M059J (cell line): ENCODE measurements around the gene SH3RF3. TPM values are rescaled to one million over a fixed set of nuclear protein-coding genes. Genes with fewer than 3 reads are reported as not detected.

ENCODE experiments used
- DNase-seq: peaks from one replicate; pipeline ENCODE4 v3.0.0-alpha.2; 2012; ENCODE audit warnings: low read depth
- total RNA-seq: library from RNA; depleted of rRNA; stranded (reverse); fragments of >200 nt; shearing (Covaris generic); gene quantifications from 2 replicates; pipeline ENCODE4 v1.2.3, GENCODE V29; 2014

SH3RF3 gene
- total RNA-seq, 1 experiment from 2014 or later: 2.5 TPM

GRCh38 chr2:109472974-109473373, 344.0 kb downstream of the SH3RF3 start:
- no peak for DNase-seq

- DNase-seq: no peak
Measured at GRCh38 chr2:109473616-109474318, 344.8 kb downstream of the SH3RF3 start.

- DNase-seq: no peak
Measured at GRCh38 chr2:109474319-109474825, 345.4 kb downstream of the SH3RF3 start.

DNA sequence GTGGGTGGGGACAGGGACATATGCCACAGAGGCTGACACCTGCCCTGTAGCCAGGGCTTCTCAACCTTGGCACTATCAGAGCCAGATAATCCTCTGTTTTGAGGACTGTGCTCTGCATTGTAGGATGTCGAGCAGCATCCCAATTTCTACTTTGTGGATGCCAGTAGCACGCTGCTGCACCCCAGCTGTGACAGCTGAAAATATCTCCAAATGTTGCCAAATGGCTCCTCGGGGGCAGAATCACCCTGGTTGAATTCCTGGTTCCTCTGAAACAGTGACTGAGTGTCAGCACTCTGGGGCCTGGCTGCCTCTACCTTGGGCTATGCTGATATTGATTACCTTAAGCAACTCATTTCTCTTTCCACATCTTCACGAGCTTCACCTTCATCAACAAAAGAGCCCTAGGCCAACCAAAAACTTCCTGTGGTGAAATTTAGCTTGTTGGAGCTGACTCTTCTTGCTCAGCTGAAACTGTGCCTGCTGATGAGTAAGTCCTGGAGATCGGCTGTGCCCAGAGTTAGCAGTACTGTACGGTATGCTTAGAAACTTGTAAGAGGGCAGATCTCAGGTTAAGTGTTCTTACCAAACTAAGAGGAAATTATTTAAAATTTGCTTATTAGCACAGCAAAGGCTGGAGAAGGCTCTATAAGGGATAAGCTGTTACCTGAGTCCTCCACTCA, 346.7 kb downstream of the SH3RF3 start:
- DNase-seq: peak; percentile 74

DNA sequence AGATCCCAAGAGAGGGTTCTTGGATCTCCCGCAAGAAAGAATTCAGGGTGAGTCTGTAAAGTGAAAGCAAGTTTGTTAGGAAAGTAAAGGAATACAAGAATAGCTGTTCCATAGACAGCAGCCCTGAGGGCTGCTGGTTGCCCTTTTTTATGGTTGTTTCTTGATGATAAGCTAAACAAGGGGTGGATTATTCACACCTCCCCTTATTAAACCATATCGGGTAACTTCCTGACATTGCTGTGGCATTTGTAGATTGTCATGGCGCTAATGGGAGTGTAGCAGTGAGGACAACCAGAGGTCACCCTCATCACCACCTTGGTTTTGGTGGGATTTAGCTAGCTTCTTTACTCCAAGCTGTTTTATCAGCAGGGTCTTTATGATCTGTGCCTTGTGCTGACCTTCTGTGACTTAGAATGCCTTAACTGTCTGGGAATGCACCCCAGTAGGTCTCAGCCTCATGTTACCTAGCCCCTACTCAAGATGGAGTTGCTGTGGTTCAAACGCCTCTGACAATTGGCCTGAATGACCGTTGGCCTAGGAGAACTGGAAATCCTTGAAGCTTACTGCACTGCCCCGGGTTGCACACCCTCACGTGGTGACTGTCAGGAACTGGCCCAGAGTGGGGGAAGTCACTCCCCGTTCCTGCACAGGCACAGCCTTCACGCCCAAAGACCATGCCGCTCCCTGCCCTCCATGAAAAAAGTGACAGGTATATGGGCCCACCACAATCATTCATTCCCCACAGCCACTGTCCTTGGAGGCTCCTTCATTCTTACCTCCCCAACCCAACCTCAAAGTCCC, 347.8 kb downstream of the SH3RF3 start:
- peak; percentile 41 for DNase-seq

DNA sequence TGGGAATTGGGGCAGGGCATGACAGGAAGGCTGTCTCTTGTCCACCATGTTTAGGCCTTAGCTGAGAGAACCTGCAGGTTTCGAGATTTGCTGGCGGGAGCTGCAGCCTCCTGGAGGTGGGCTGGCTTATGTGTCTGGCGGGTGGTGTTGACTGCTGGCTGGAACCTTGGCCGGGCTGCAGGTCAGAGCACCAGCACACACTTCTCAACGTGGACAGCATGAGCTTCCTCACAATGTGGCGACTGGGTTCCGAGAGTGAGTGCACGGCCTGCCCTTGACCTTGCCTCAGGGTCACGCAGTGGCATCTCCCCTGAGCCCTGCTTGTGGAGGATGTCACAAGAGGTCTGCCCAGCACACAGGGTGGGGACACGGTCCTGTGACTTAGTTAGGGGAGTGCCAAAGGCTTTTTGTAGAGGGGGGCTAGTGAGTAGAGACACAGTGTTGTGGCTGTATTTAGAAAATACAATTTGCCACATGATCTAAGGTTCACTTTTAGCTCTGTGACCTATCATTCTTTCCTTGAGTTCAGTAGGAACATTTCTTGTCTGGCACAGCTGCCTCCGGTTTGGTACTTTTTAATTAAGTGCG, 350.0 kb downstream of the SH3RF3 start:
- no peak for DNase-seq

DNA sequence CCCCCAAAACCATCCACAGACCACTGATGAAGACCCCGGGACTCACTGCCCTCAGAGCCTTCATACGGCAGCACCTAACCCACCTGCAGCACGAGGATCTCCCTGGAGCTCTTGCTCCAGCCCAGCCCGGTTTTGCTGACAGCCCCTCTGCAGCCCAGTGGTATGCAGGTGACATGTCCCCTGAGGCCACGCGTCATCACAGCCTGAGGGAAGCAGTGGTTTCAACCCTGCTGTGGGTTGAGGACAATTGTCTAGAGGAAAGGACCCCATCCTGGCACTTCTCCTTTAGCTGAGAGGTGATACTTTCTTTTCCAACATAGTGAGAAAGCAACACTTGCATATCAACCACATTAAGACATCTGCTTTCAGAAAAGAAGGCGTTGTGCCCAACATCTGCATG, 350.8 kb downstream of the SH3RF3 start:
- DNase-seq: no peak

GRCh38 chr2:109480486-109481195, 351.6 kb downstream of the SH3RF3 start:
- no peak for DNase-seq

- DNase-seq: no peak
Measured at GRCh38 chr2:109481196-109481555, 352.2 kb downstream of the SH3RF3 start.

DNA sequence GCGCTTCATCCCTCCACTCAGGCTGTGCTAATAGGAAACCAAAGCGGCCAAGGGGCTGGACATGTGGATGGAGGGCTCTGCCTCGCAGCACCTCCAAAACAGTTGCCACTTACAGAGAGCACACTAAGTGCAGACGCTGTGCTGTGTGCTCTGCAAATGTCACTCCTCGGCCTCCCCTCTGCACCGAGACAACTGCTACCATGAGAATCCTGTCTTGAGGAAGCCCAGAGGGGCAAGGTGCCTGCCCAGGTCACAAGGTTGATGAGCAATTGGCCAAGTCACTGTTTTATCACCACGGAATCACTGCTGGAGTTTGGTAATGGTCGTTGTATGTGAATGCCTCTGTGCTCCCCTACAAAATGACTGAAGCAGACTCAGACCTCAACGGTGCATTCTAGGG, 352.6 kb downstream of the SH3RF3 start:
- no peak for DNase-seq

GRCh38 chr2:109482361-109482861, 353.4 kb downstream of the SH3RF3 start:
- DNase-seq: no peak

DNA sequence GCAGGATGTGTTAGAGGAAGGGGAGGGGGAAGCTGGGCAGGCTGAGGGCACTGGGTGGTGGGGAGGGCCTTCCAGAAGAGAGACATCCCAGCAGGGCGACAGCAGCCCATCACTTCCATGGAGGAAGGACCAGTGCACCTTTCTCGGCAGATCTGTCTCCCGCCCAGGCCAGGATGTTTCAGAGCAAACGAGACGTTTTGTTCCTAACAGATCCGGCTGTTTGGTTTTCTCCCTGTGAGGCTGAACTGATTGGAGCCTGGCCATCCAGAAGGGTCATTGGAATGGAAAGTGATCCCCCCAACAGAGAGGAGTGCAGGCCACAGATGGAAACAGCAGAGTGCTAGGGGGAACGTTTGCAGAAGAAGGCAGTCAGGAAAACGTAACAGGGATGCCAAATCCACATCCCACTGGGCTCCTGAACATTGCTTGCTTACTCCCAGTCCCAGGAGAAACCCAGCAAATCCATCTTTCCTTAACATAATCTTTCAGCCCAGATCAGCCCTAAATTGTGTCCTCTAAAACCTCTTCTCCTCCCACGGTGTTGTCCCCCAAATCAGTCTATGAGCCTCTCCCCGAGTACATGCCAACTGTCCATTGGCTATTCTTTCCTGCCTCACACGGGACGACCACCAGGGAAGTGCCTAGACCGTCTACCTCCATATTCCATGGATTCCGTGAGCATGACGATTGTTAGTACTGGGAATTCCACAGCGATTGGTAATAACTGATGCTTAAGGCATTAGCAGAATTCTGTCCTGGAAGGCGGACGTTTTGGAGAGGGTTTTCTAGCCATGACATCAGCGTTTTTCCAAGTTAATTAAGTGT, 357.9 kb downstream of the SH3RF3 start:
- DNase-seq: peak; percentile 75

DNA sequence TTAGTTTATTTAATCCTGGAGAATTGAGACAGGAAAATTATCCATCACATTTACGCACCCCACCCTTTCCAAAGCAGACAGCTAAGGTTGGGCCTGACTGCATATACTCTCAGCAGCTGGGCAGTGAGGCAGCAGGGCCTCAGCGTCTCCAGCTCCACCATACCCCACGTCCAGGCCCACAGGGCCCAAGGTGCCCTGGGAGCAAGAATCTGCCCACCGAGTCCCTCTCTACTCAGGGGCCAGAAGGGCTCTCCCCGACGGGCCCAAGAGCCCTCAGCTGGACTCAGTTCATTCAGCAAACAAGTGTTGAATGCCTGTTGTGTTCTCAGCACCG, 358.5 kb downstream of the SH3RF3 start:
- DNase-seq: no peak

DNA sequence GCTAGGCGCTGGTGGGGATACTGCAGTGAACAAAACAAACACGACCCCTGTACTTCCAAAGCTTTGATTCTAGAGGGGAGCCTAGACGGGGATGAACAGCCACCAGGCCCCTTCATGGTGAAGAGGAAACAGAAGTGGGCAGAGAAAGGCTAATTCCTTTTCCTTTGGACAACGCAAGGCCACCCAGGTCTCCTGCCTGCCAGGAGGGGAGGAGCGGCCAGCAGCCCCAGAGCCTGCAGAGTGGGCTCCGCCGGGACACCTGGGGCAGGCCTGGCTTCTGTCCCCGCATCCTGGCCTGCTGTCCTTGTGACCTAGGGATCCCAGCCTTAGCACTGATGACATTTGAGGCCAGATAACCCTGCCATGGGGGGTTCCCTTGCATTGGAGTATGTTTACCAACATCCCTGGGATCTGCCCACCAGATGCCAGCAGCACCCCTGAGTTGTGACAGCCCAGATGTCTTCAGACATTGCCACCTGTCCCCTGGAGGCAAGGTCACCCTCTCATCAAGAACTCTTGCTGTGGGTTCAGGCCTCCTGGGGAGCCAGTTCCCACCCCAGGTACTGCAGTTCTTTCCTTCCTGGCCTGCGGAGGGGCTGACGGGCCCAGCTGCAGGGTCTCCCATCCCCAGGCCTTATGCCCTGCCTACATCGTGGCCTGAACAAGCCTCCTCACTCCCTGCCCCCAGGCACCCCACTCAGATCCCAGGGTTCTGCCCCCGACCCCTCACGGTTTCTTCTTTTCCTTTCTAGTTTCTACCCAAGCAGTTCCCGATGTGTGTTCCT, 359.1 kb downstream of the SH3RF3 start:
- no peak for DNase-seq

GRCh38 chr2:109489296-109489695, 360.3 kb downstream of the SH3RF3 start:
- no peak for DNase-seq

DNA sequence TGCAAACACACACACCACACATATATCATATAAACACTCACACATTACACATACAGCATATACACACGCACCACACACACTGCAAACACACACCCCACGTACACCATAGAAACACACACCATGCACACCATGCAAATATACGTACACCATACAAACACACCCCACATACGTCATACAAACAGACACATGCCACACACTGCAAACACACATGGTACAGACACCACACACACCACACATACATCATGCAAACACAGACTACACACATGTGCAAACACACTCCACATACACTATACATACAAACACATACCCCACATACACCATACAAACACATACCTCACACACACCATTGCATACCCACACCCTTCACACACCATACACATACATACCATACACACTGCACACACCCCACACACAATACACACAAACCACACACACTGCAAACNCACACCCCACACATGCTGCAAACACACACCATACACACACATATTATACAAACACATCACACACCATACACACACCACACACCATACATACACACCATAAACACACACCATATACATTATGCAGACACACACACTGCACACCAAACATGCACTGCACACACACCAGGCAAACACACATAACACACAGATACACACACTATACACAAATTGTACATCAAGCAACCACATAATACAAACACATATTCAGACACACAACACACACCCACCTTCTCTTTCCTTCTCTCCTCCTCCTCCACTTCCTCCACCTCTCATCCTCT, 364.4 kb downstream of the SH3RF3 start:
- DNase-seq: no peak

- no peak for DNase-seq
Measured at GRCh38 chr2:109494351-109494750, 365.3 kb downstream of the SH3RF3 start.

DNA sequence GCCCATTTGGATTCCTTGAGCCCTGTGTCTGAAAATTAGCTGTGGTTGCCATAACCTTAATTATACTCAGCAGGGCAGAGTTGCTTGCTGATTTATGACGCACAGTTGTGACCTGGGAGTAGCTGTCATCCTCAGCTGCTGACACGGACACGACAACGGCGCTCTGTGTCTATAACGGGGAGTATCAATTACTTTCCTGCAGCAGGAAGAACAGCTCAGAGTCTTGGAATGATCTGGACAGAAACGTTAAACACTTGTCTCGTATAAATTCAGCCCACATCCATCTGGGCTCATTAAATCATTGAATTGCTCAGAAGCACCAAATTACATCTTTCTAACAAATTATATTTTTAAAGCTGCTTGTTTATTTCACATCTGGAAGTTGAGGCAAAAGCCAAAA, 368.5 kb downstream of the SH3RF3 start:
- DNase-seq: peak; percentile 79
